Spleen (tissue), 7 donors: ENCODE data around the gene REC8.

Experiments used
- POLR2A ChIP-seq, 3 donors: fragments of 450-650 bp; IDR thresholded peaks; one replicate each; pipeline ENCODE4 v1.5.1; 2017; ENCODE audit warnings: antibody characterized with exemption in 3 of 3, mild to moderate bottlenecking in 1 of 3
- TF ChIP-seq, protein P1 (sequence below), 11 experiments: fragments of 200-600 bp in 7 of 11; fragments of 450-650 bp in 4 of 11; sonication (generic) in 4 of 11; IDR thresholded peaks in 8 of 11; conservative IDR thresholded peaks in 3 of 11; 1 replicate in 7 of 11; 2 replicates in 4 of 11; pipeline versions ENCODE4 v1.4.0 to v1.8.0; 2016 to 2021; ENCODE audit warnings: antibody characterized with exemption in 11 of 11, inconsistent platforms in 4 of 11, mild to moderate bottlenecking in 1 of 11
- donor health status: DM: no; HTN: no; CAD: no; lungs with moderate emphysema.
- donor health status: DM: no; HTN: no; CAD: no.
- donor health status: DM: no; HTN: no; CAD: no.

DNA sequence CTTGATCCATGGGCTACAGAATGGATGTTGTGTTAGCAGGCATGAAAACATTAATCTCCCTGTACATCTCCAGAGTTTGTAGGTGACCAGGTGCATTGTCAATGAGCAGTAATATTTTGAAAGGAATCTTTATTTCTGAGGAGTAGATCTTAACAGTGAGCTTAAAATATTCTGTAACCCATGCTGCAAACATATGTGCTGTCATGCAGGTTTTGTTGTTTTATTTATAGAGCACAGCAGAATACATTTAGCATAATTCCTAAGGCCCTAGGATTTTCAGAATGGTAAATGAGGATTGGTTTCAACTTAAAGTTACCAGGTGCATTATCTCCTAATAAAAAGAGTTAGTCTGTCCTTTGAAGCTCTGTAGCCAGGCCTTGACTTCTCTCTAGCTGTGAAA is 44.9 kb upstream of the REC8 start:
- TF ChIP-seq, protein P1, sequence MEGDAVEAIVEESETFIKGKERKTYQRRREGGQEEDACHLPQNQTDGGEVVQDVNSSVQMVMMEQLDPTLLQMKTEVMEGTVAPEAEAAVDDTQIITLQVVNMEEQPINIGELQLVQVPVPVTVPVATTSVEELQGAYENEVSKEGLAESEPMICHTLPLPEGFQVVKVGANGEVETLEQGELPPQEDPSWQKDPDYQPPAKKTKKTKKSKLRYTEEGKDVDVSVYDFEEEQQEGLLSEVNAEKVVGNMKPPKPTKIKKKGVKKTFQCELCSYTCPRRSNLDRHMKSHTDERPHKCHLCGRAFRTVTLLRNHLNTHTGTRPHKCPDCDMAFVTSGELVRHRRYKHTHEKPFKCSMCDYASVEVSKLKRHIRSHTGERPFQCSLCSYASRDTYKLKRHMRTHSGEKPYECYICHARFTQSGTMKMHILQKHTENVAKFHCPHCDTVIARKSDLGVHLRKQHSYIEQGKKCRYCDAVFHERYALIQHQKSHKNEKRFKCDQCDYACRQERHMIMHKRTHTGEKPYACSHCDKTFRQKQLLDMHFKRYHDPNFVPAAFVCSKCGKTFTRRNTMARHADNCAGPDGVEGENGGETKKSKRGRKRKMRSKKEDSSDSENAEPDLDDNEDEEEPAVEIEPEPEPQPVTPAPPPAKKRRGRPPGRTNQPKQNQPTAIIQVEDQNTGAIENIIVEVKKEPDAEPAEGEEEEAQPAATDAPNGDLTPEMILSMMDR (IDR thresholded peaks at IDR 0.05 in 8 of 11, conservative IDR thresholded peaks at IDR 0.05 in 3 of 11) = no peak
- TF ChIP-seq POLR2A (IDR thresholded peaks at IDR 0.05) = no peak
